Middle frontal gyrus (tissue), 1 donor: ENCODE results near the gene CNPY3.
"Not testable (repeated sequence)": the region's sequence is repeated elsewhere in the genome, so short reads cannot be mapped to it uniquely, and the experiment has no call there.

ENCODE experiments used
- DNase-seq: peaks from one replicate; pipeline ENCODE4 v3.0.0-alpha.2; 2015; ENCODE audit warnings: low spot score; ENCODE audit errors: extremely low spot score

CNPY3 gene

GRCh38 chr6:42914546-42914945 lies 14.7 kb upstream of the CNPY3 start:
- no peak for DNase-seq

GRCh38 chr6:42915732-42916131 lies 13.5 kb upstream of the CNPY3 start, which contains the start of gene PTCRA:
Gene PTCRA, plus strand, starts transcription at chr6:42916053. Its CDS starts 17 bp downstream, at chr6:42916070.
- DNase-seq: no peak

GRCh38 chr6:42916288-42916687 lies 13.0 kb upstream of the CNPY3 start:
- DNase-seq: no peak

- no peak for DNase-seq
Measured at GRCh38 chr6:42921801-42922200, 7.5 kb upstream of the CNPY3 start.

GRCh38 chr6:42923666-42924065 lies 5.6 kb upstream of the CNPY3 start:
- no peak for DNase-seq

- no peak for DNase-seq
Measured at GRCh38 chr6:42925248-42925857, 3.9 kb upstream of the CNPY3 start.

- DNase-seq: peak; percentile 7
Measured at GRCh38 chr6:42929821-42930360, 611 bp downstream of the CNPY3 start.

GRCh38 chr6:42932412-42932811 lies 3.1 kb downstream of the CNPY3 start:
- DNase-seq: no peak

- no peak for DNase-seq
Measured at GRCh38 chr6:42933205-42933604, 3.9 kb downstream of the CNPY3 start.

- DNase-seq: no peak
Measured at GRCh38 chr6:42935322-42935721, 6.0 kb downstream of the CNPY3 start.

GRCh38 chr6:42936398-42936797 lies 7.1 kb downstream of the CNPY3 start:
- DNase-seq: no peak

GRCh38 chr6:42937548-42938427 lies 8.5 kb downstream of the CNPY3 start:
- no peak for DNase-seq

GRCh38 chr6:42938428-42938796 lies 9.1 kb downstream of the CNPY3 start:
- DNase-seq: no peak

GRCh38 chr6:42938987-42939809 lies 9.9 kb downstream of the CNPY3 start:
- DNase-seq: no peak

- DNase-seq: no peak
Measured at GRCh38 chr6:42939810-42940167, 10.5 kb downstream of the CNPY3 start.

GRCh38 chr6:42940493-42941045 lies 11.3 kb downstream of the CNPY3 start:
- DNase-seq: no peak

- not testable (repeated sequence) for DNase-seq
Measured at GRCh38 chr6:42941356-42941755, 12.1 kb downstream of the CNPY3 start.

GRCh38 chr6:42942444-42942843 lies 13.2 kb downstream of the CNPY3 start:
- DNase-seq: no peak

GRCh38 chr6:42947950-42948349 lies 18.7 kb downstream of the CNPY3 start:
- DNase-seq: no peak

- DNase-seq: no peak
Measured at GRCh38 chr6:42952389-42952788, 23.1 kb downstream of the CNPY3 start.

- not testable (repeated sequence) for DNase-seq
Measured at GRCh38 chr6:42954405-42954804, 25.1 kb downstream of the CNPY3 start.
